Spleen (tissue), 11 donors: Measurements from ENCODE around the gene CDC7. TPM values are rescaled to one million over a fixed set of nuclear protein-coding genes. Genes with fewer than 3 reads are reported as not detected.

Experiments
- DNase-seq: peaks from one replicate; pipeline ENCODE4 v3.0.0-alpha.2; 2020
- H3K27ac ChIP-seq, 8 donors: fragments of 200-600 bp; sonication (generic) in 7 of 8; 1 replicate in 4 of 8; 2 replicates in 4 of 8; pipeline versions ENCODE4 v1.5.0 to v1.8.0; 2016 to 2021; ENCODE audit warnings: inconsistent platforms in 4 of 8, mild to moderate bottlenecking in 4 of 8, moderate library complexity in 1 of 8
- H3K27me3 ChIP-seq, 7 donors: fragments of 200-600 bp; sonication (generic) in 6 of 7; replicated peaks in 1 of 7; 1 replicate in 4 of 7; 2 replicates in 3 of 7; pipeline versions ENCODE4 v1.5.0 to v1.8.0; 2016 to 2021; ENCODE audit warnings: inconsistent platforms in 3 of 7, mild to moderate bottlenecking in 1 of 7
- H3K36me3 ChIP-seq, 6 donors: fragments of 200-600 bp; sonication (generic) in 5 of 6; 1 replicate in 4 of 6; 2 replicates in 2 of 6; pipeline versions ENCODE4 v1.5.0 to v1.8.0; 2016 to 2021; ENCODE audit warnings: inconsistent platforms in 2 of 6
- H3K4me1 ChIP-seq, 6 donors: fragments of 200-600 bp; sonication (generic) in 5 of 6; 1 replicate in 3 of 6; 2 replicates in 3 of 6; pipeline versions ENCODE4 v1.5.0 to v1.8.0; 2016 to 2021; ENCODE audit warnings: inconsistent platforms in 3 of 6
- H3K4me3 ChIP-seq, 8 donors: fragments of 200-600 bp; sonication (generic) in 7 of 8; 1 replicate in 4 of 8; 2 replicates in 4 of 8; pipeline versions ENCODE4 v1.5.0 to v1.8.0; 2016 to 2021; ENCODE audit warnings: inconsistent platforms in 4 of 8, mild to moderate bottlenecking in 4 of 8, moderate library complexity in 2 of 8
- H3K9me3 ChIP-seq, 8 donors: fragments of 200-600 bp; sonication (generic) in 7 of 8; 1 replicate in 4 of 8; 2 replicates in 4 of 8; pipeline versions ENCODE4 v1.5.0 to v1.8.0; 2016 to 2021; ENCODE audit warnings: inconsistent platforms in 4 of 8
- CTCF ChIP-seq, 11 experiments: fragments of 200-600 bp in 7 of 11; fragments of 450-650 bp in 4 of 11; sonication (generic) in 4 of 11; IDR thresholded peaks in 8 of 11; conservative IDR thresholded peaks in 3 of 11; 1 replicate in 7 of 11; 2 replicates in 4 of 11; pipeline versions ENCODE4 v1.4.0 to v1.8.0; 2016 to 2021; ENCODE audit warnings: antibody characterized with exemption in 11 of 11, inconsistent platforms in 4 of 11, mild to moderate bottlenecking in 1 of 11
- POLR2A ChIP-seq, 3 donors: fragments of 450-650 bp; IDR thresholded peaks; one replicate each; pipeline ENCODE4 v1.5.1; 2017; ENCODE audit warnings: antibody characterized with exemption in 3 of 3, mild to moderate bottlenecking in 1 of 3
- POLR2AphosphoS5 ChIP-seq, 3 donors: sonication (generic); formaldehyde crosslinking; IDR thresholded peaks; one replicate each; pipeline ENCODE4 v1.5.1; 2017; ENCODE audit warnings: antibody characterized with exemption in 3 of 3
- WGBS, 5 donors: extraction: QIAGEN DNeasy Blood & Tissue Kit in 3 of 5; methylation state at CpG; one replicate each; pipeline versions ENCODE4 v1.1.5 to v1.1.7; 2013 to 2018; 5-methylcytosine and 5-hydroxymethylcytosine counted together
- intact Hi-C: fragments of 100-400 bp; cut with DNase I; formaldehyde crosslinking; loops from one replicate; pipeline ENCODE4 v1.15.0; 2023; ENCODE audit warnings: low total_unique reads
- polyA plus RNA-seq, 3 donors: library from polyadenylated mRNA; stranded (reverse); fragments of 200-250 nt; gene quantifications; one replicate each; pipeline ENCODE4 v1.2.1, GENCODE V29; 2013
- total RNA-seq, 7 donors: library from RNA; depleted of rRNA in 3 of 7; stranded (reverse); fragments of >200 nt in 3 of 7; fragmentation: NEBNext Ultra II Directional in 4 of 7; extraction: Animal tissue kit (Norgen Biotek cat#: 25700) in 4 of 7; gene quantifications; one replicate each; pipeline versions ENCODE4 v1.1.0 to v1.2.1, GENCODE V29; 2016 to 2021
- donor health status: healthy with polysubstance abuse.
- donor health status: DM: no; HTN: no; CAD: no; lungs with moderate emphysema.
- donor health status: DM: no; HTN: no; CAD: no.
- donor health status: Bipolar disorder and iron deficiency.
- donor health status: healthy.
- donor health status: DM: no; HTN: no; CAD: no.
- donor health status: DM: yes; HTN: yes; CAD: no.

The CDC7 gene
- total and polyA plus RNA-seq, 10 donors, result 3.8 to 25.3 (median 11.5) TPM

GRCh38 chr1:91476533-91477217 lies 24.0 kb upstream of the CDC7 start:
- intact Hi-C loops, result no loop called here
- 54 to 63% (median 62%) methylated on average over 2 of the region's 2 CpGs for WGBS, 5 donors
- TF ChIP-seq POLR2AphosphoS5 (IDR thresholded peaks at IDR 0.05) (peak in 1 of 3 donors; percentile 44), POLR2A (IDR thresholded peaks at IDR 0.05) (no peak)

GRCh38 chr1:91487469-91487868 lies 13.2 kb upstream of the CDC7 start:
- Histone ChIP-seq H3K27ac (no peak overlapping the region), H3K27me3 (no peaks in the 10 kb centered on the region), H3K4me3 (no peak overlapping the region), H3K4me1 (peaks cover 0 to 6% (median 0%) of the 10 kb centered on the region in 6 donors), H3K9me3 (peaks cover 0 to 18% (median 12%) of the 10 kb centered on the region in 8 donors), H3K36me3 (no peaks in the 10 kb centered on the region)
- TF ChIP-seq CTCF (IDR thresholded peaks at IDR 0.05 in 8 of 11, conservative IDR thresholded peaks at IDR 0.05 in 3 of 11), result no peak
- no peak for TF ChIP-seq POLR2AphosphoS5 (IDR thresholded peaks at IDR 0.05)
- TF ChIP-seq POLR2A (IDR thresholded peaks at IDR 0.05), result no peak
- WGBS, 5 donors, result 38 to 55% (median 52%) methylated on average over 3 of the region's 3 CpGs
- intact Hi-C loops, result no loop called here
- DNase-seq, result no peak

More at GRCh38 chr1:91476533-91477217, 24.0 kb upstream of the CDC7 start:
- Histone ChIP-seq H3K4me3 (no peak overlapping the region), H3K4me1 (peaks cover 0 to 4% (median 0%) of the 10 kb centered on the region in 6 donors), H3K9me3 (no peaks in the 10 kb centered on the region), H3K27me3 (no peaks in the 10 kb centered on the region), H3K27ac (peak overlapping the region in 4 of 8 donors; percentile 31 to 39 (median 37)), H3K36me3 (no peaks in the 10 kb centered on the region)
- no peak for DNase-seq

GRCh38 chr1:91490501-91490900 lies 10.2 kb upstream of the CDC7 start:
- H3K36me3 ChIP-seq, result no peaks in the 10 kb centered on the region
- TF ChIP-seq CTCF (IDR thresholded peaks at IDR 0.05 in 8 of 11, conservative IDR thresholded peaks at IDR 0.05 in 3 of 11) (no peak), POLR2A (IDR thresholded peaks at IDR 0.05) (no peak), POLR2AphosphoS5 (IDR thresholded peaks at IDR 0.05) (no peak)
- 57 to 89% (median 77%) methylated on average over 1 of the region's 1 CpG for WGBS, 5 donors
- H3K9me3 ChIP-seq, result no peaks in the 10 kb centered on the region
- H3K4me1 ChIP-seq, result peaks cover 0 to 6% (median 0%) of the 10 kb centered on the region in 6 donors
- DNase-seq, result no peak
- no peak overlapping the region for H3K27ac ChIP-seq
- no peak overlapping the region for H3K4me3 ChIP-seq
- no peaks in the 10 kb centered on the region for H3K27me3 ChIP-seq
- intact Hi-C loops, result no loop called here

GRCh38 chr1:91498035-91498434 lies 2.6 kb upstream of the CDC7 start:
- TF ChIP-seq CTCF (IDR thresholded peaks at IDR 0.05 in 8 of 11, conservative IDR thresholded peaks at IDR 0.05 in 3 of 11) (no peak), POLR2AphosphoS5 (IDR thresholded peaks at IDR 0.05) (no peak), POLR2A (IDR thresholded peaks at IDR 0.05) (no peak)
- intact Hi-C loops, result no loop called here

More at GRCh38 chr1:91498035-91498434, 2.6 kb upstream of the CDC7 start:
- H3K27me3 ChIP-seq, result no peaks in the 10 kb centered on the region
- H3K4me3 ChIP-seq, result no peak overlapping the region
- H3K36me3 ChIP-seq, result no peaks in the 10 kb centered on the region
- peaks cover 0 to 32% (median 25%) of the 10 kb centered on the region in 6 donors for H3K4me1 ChIP-seq
- no peak overlapping the region for H3K27ac ChIP-seq
- no peak for DNase-seq
- WGBS, 5 donors, result 93 to 97% (median 96%) methylated on average over 2 of the region's 2 CpGs
- H3K9me3 ChIP-seq, result no peaks in the 10 kb centered on the region
